Measurements from ENCODE around the gene SPATA2L. TPM values are rescaled to one million over a fixed set of nuclear protein-coding genes. Genes with fewer than 3 reads are reported as not detected.

SPATA2L gene
- polyA plus RNA-seq, 1 donor (not counting 4 experiments of a cell fraction or from before 2014, with no cell fraction given): 1.7 TPM

GRCh38 chr16:89749637-89750036 lies 48.1 kb upstream of the SPATA2L start:
- Histone ChIP-seq H3K4me2 (ENCODE audit: control insufficient read depth, extremely low read depth, insufficient read depth, low read depth, low read length) (no peak overlapping the region), H3K79me2 (ENCODE audit: control insufficient read depth, insufficient read depth, low read length) (peaks cover 3% of the 10 kb centered on the region), H3K27me3 (ENCODE audit: control insufficient read depth, extremely low read depth, insufficient read depth, low read length) (no peaks in the 10 kb centered on the region), H3K36me3 (ENCODE audit: control insufficient read depth in 2 of 2, extremely low read depth in 1 of 2, insufficient read depth in 2 of 2, low read length in 2 of 2) (peaks cover 3 to 10% of the 10 kb centered on the region in 2 experiments), H3K27ac (ENCODE audit: control insufficient read depth, insufficient read depth, low read length) (no peak overlapping the region), H3K9me3 (ENCODE audit: control insufficient read depth, low read depth, low read length) (no peaks in the 10 kb centered on the region), H3K9me1 (ENCODE audit: control insufficient read depth, extremely low read depth, insufficient read depth, low read length) (no peaks in the 10 kb centered on the region), H2AFZ (ENCODE audit: control insufficient read depth, low read length) (no peak overlapping the region), H3K9ac (ENCODE audit: control insufficient read depth, extremely low read depth, insufficient read depth, low read length) (no peak overlapping the region), H3K4me1 (ENCODE audit: control insufficient read depth, extremely low read depth, insufficient read depth, low read length) (no peaks in the 10 kb centered on the region), H4K20me1 (ENCODE audit: control insufficient read depth, extremely low read depth, insufficient read depth, low read length) (no peaks in the 10 kb centered on the region), H3K4me3 (ENCODE audit: control insufficient read depth in 2 of 3, extremely low read depth in 1 of 3, insufficient read depth in 2 of 3, low read depth in 1 of 3, low read length in 3 of 3) (no peak overlapping the region)
- DNase-seq (ENCODE audit: low read depth, low spot score) (no peak), FAIRE-seq (no peak)
- dilution Hi-C loops (cut with MboI; ENCODE audit: extremely low pct_ligation_motif_present, low sequenced_read_pairs): no loop called here
- TF ChIP-seq CTCF (optimal IDR thresholded peaks at IDR 0.05 in 1 of 3, IDR thresholded peaks at IDR 0.05 in 1 of 3, conservative IDR thresholded peaks at IDR 0.05 in 1 of 3; ENCODE audit: extremely low read depth in 1 of 3, insufficient read depth in 2 of 3, low read length in 3 of 3) (no peak), EZH2 (IDR thresholded peaks at IDR 0.05; ENCODE audit: low read length) (no peak)

- Histone ChIP-seq H3K4me2 (ENCODE audit: control insufficient read depth, extremely low read depth, insufficient read depth, low read depth, low read length) (no peak overlapping the region), H3K36me3 (ENCODE audit: control insufficient read depth in 2 of 2, extremely low read depth in 1 of 2, insufficient read depth in 2 of 2, low read length in 2 of 2) (peaks cover 3 to 17% of the 10 kb centered on the region in 2 experiments), H3K27ac (ENCODE audit: control insufficient read depth, insufficient read depth, low read length) (no peak overlapping the region), H3K9ac (ENCODE audit: control insufficient read depth, extremely low read depth, insufficient read depth, low read length) (no peak overlapping the region), H2AFZ (ENCODE audit: control insufficient read depth, low read length) (no peak overlapping the region), H3K79me2 (ENCODE audit: control insufficient read depth, insufficient read depth, low read length) (peaks cover 2% of the 10 kb centered on the region), H3K4me3 (ENCODE audit: control insufficient read depth in 2 of 3, extremely low read depth in 1 of 3, insufficient read depth in 2 of 3, low read depth in 1 of 3, low read length in 3 of 3) (no peak overlapping the region), H3K9me3 (ENCODE audit: control insufficient read depth, low read depth, low read length) (no peaks in the 10 kb centered on the region), H3K27me3 (ENCODE audit: control insufficient read depth, extremely low read depth, insufficient read depth, low read length) (no peaks in the 10 kb centered on the region), H3K9me1 (ENCODE audit: control insufficient read depth, extremely low read depth, insufficient read depth, low read length) (no peaks in the 10 kb centered on the region), H3K4me1 (ENCODE audit: control insufficient read depth, extremely low read depth, insufficient read depth, low read length) (no peaks in the 10 kb centered on the region), H4K20me1 (ENCODE audit: control insufficient read depth, extremely low read depth, insufficient read depth, low read length) (no peaks in the 10 kb centered on the region)
- dilution Hi-C loops (cut with MboI; ENCODE audit: extremely low pct_ligation_motif_present, low sequenced_read_pairs): no loop called here
- TF ChIP-seq CTCF (optimal IDR thresholded peaks at IDR 0.05 in 1 of 3, IDR thresholded peaks at IDR 0.05 in 1 of 3, conservative IDR thresholded peaks at IDR 0.05 in 1 of 3; ENCODE audit: extremely low read depth in 1 of 3, insufficient read depth in 2 of 3, low read length in 3 of 3) (no peak), EZH2 (IDR thresholded peaks at IDR 0.05; ENCODE audit: low read length) (no peak)
- no peak for FAIRE-seq
- no peak for DNase-seq (ENCODE audit: low read depth, low spot score)
Observed at GRCh38 chr16:89748921-89749320, 47.4 kb upstream of the SPATA2L start.
